ENCODE results near the gene LRMDA. TPM values are rescaled to one million over a fixed set of nuclear protein-coding genes. Genes with fewer than 3 reads are reported as not detected.

The LRMDA gene
- total RNA-seq, 1 experiment from 2014 or later, result not detected

DNA sequence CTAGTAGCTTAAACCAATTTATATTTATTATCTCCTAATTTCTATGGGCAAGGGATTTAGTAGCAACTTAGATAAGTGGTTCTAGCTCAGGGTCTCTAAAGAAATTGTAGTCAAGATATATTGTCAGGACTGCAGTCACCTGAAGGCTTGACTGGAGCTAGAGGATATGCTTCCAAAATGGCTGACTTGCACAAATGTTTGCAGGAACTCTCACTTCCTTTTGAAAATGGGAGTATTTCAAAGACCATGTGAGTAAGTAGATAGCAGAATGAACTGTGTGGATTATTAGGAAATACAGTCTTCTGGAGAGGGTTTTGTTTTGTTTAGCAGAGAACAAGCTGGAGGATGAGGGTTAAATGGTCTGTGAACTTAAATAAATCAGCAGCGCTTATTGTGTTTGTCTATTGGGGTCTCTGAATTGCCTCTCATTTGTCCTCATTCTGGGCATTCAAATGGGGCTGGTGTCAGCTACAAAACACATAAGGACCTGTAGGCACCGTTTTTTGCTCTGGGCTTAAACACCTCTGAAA, 524.6 kb downstream of the LRMDA start:
- no peak for DNase-seq
- no peaks in the 10 kb centered on the region for H3K27me3 ChIP-seq (ENCODE audit: control insufficient read depth, insufficient read depth, low read length)
- no peak overlapping the region for H3K4me3 ChIP-seq (ENCODE audit: insufficient read depth, low read depth, low read length)
- H3K36me3 ChIP-seq (replicated peaks; ENCODE audit: control insufficient read depth, insufficient read depth, low read length), result no peaks in the 10 kb centered on the region

GRCh38 chr10:75956624-75957023, 525.2 kb downstream of the LRMDA start:
- DNase-seq, result no peak
- Histone ChIP-seq H3K4me3 (ENCODE audit: insufficient read depth, low read depth, low read length) (no peak overlapping the region), H3K27me3 (ENCODE audit: control insufficient read depth, insufficient read depth, low read length) (no peaks in the 10 kb centered on the region), H3K36me3 (replicated peaks; ENCODE audit: control insufficient read depth, insufficient read depth, low read length) (no peaks in the 10 kb centered on the region)

DNA sequence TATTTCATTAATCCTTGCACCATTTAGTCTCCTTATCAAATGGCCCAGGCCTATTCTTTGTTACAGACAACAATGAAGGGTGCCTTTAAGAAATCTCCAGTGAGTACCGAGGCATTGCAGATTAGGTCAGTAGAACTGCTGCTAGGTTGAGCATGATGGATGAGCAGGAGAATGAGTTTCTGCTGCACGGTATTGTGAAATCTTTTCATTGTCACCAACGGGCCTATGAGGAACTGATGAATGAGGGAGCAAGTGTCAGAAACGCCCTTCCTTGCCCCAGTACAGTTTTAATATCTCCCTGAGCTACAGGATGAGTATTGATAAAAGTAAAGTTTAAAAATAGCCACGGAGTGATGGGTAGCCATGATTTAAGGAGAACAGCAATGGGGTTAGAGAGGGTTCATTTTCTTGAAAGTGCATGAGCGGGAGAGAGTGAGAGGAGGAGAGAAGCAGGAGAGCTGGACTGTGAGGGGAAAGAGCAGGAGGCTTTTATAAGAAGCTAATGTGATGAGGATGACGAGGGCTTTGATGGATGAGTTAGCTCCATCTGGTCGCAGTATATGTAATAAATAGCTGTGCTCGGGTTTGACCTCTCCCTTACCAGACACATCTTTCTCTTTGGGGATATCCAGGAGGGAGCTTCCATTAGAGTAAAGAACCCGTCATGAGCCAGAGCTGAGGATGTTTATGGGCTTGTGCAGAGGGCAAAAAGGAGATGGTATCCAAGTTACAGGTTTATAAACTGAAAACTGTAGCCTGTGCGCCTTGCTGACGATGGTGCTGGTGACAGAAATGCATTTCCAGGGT, 526.1 kb downstream of the LRMDA start:
- no peaks in the 10 kb centered on the region for H3K27me3 ChIP-seq (ENCODE audit: control insufficient read depth, insufficient read depth, low read length)
- H3K36me3 ChIP-seq (replicated peaks; ENCODE audit: control insufficient read depth, insufficient read depth, low read length), result no peaks in the 10 kb centered on the region
- DNase-seq, result no peak

GRCh38 chr10:75959209-75959608, 527.8 kb downstream of the LRMDA start:
- no peak overlapping the region for H3K4me3 ChIP-seq (ENCODE audit: insufficient read depth, low read depth, low read length)
- no peak for DNase-seq
- no peaks in the 10 kb centered on the region for H3K27me3 ChIP-seq (ENCODE audit: control insufficient read depth, insufficient read depth, low read length)
- H3K36me3 ChIP-seq (replicated peaks; ENCODE audit: control insufficient read depth, insufficient read depth, low read length), result no peaks in the 10 kb centered on the region

More for the DNA sequence above, 526.1 kb downstream of the LRMDA start:
- no peak overlapping the region for H3K4me3 ChIP-seq (ENCODE audit: insufficient read depth, low read depth, low read length)

DNA sequence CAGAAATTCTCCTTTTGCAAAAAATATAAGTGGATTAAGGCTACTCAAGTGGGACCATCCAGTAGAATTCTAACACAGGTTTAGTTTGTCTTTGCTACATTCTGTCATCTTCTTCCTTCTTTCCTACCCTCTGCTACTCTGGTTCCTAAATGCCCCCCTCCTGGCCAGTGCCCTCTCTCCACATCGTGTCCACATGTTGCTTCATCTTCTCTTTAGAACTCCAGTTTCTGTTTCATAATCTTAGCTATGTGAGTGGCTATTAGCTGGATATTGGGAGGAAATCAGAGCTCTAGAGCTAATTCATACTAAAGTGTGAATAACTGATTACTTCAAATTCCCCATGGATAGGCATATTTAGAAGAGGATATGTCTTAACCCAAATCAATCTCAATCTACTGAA, 528.5 kb downstream of the LRMDA start:
- DNase-seq, result no peak
- H3K4me3 ChIP-seq (ENCODE audit: insufficient read depth, low read depth, low read length), result no peak overlapping the region
- no peaks in the 10 kb centered on the region for H3K36me3 ChIP-seq (replicated peaks; ENCODE audit: control insufficient read depth, insufficient read depth, low read length)
- H3K27me3 ChIP-seq (ENCODE audit: control insufficient read depth, insufficient read depth, low read length), result no peaks in the 10 kb centered on the region

DNA sequence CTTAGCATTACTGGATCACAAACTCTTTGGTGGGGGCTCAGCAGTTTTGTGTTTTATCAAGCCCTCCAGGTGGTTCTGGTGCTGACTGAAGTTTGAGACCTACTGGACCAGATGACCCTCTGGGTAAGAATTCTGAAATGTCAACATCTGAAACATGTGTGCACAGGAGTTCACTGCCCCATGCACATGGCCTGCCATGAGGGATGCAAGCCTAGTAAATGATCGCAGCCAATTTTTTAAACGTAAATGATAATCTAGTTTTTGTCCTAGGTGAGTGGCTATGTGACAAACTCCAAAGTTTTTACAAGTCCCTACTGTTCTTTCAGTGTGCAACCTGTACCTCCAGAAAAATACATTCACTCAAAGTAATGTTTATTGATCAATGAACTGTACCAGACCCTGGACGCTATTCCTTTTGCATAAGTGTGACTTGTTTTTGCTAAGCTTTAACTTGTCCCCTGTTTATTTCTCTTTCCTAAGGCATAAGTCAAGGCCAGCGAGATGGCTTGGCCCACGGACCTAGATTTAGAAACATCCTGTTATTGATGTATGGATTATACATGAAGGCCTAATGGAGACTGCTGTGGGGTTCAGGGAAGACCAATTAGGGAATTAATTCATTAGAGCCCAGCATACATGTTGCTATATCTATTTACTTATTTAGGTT, 531.1 kb downstream of the LRMDA start:
- DNase-seq, result no peak
- Histone ChIP-seq H3K27me3 (ENCODE audit: control insufficient read depth, insufficient read depth, low read length) (no peaks in the 10 kb centered on the region), H3K4me3 (ENCODE audit: insufficient read depth, low read depth, low read length) (no peak overlapping the region), H3K36me3 (replicated peaks; ENCODE audit: control insufficient read depth, insufficient read depth, low read length) (no peaks in the 10 kb centered on the region)

DNA sequence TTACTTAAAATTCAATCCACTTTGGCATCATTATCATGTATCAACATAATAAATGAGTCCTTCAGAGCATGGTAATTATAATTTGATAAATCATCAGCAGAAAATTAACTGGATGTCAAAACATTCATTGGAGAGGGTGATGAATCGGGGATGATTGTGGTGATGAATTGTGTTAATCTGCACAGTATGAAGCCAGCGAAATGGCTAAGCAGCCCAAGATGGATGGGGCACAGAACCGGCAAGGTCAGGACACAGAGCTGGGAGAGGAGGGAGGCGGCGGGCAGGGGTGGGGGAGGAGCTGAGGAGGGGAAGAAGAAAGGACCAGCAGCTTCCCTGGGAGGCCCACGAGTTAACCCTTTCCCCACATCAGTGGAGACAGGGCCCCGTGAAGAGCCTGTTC, 536.1 kb downstream of the LRMDA start:
- Histone ChIP-seq H3K4me3 (ENCODE audit: insufficient read depth, low read depth, low read length) (no peak overlapping the region), H3K27me3 (ENCODE audit: control insufficient read depth, insufficient read depth, low read length) (no peaks in the 10 kb centered on the region), H3K36me3 (replicated peaks; ENCODE audit: control insufficient read depth, insufficient read depth, low read length) (no peaks in the 10 kb centered on the region)
- DNase-seq, result peak; percentile 61

DNA sequence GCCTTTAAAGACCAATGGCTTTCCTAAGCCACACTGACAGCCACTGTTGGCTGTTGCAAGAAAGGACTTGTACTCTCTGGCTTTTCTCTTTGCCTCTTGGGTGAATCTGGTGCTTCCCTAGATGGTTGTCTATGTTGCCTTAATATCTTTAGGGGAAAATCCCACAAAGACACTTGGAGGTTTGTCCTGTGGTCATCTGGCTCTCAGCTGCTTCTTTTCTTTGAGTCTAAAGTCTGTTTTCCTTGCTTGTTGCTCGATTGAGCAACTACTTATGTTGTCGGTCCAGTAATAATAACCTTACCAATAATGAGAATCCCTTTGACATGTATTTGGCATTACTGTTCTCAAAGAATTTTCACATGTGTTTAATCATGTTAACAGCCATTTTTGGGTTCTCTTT, 537.6 kb downstream of the LRMDA start:
- Histone ChIP-seq H3K36me3 (replicated peaks; ENCODE audit: control insufficient read depth, insufficient read depth, low read length) (no peaks in the 10 kb centered on the region), H3K4me3 (ENCODE audit: insufficient read depth, low read depth, low read length) (no peak overlapping the region), H3K27me3 (ENCODE audit: control insufficient read depth, insufficient read depth, low read length) (no peaks in the 10 kb centered on the region)
- no peak for DNase-seq

DNA sequence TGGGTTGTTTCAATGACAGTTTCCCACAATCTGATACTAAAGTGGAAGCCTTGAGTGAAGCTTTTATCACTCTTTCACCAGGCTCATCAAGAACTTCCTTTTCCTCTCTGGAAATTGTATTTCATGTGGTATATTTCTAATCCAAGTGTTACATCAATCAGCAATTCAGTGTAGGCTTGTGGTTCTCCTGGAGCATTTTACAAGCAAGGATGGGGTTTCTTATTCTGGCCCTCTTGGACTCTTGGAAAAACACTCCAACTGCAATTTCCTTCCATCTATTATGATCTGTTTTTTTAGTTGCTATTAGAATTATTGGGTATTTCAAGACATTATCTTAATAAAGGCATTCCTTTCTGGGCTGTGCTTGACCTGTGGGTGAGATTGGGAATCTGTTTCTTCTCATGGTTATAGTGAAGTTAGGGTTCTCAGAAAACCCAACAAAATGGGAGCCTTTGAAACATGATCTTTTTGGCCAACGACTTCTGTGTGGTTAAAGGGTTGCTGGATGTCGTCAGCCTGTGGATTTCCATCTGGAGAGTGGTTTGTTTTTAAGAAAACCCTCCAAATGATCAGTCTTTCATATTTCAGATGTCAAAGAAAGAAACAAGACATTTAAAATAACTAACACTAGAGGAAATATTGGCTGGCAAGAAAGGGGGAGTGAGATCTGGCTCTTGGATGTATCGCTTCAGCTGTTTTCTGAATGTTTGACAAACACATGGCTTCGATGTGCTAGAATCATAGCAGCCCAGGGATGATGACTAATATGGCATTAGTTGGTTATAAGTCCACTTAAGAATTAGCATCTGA, 540.2 kb downstream of the LRMDA start:
- DNase-seq, result no peak
- Histone ChIP-seq H3K36me3 (replicated peaks; ENCODE audit: control insufficient read depth, insufficient read depth, low read length) (no peaks in the 10 kb centered on the region), H3K4me3 (ENCODE audit: insufficient read depth, low read depth, low read length) (no peak overlapping the region), H3K27me3 (ENCODE audit: control insufficient read depth, insufficient read depth, low read length) (no peaks in the 10 kb centered on the region)

DNA sequence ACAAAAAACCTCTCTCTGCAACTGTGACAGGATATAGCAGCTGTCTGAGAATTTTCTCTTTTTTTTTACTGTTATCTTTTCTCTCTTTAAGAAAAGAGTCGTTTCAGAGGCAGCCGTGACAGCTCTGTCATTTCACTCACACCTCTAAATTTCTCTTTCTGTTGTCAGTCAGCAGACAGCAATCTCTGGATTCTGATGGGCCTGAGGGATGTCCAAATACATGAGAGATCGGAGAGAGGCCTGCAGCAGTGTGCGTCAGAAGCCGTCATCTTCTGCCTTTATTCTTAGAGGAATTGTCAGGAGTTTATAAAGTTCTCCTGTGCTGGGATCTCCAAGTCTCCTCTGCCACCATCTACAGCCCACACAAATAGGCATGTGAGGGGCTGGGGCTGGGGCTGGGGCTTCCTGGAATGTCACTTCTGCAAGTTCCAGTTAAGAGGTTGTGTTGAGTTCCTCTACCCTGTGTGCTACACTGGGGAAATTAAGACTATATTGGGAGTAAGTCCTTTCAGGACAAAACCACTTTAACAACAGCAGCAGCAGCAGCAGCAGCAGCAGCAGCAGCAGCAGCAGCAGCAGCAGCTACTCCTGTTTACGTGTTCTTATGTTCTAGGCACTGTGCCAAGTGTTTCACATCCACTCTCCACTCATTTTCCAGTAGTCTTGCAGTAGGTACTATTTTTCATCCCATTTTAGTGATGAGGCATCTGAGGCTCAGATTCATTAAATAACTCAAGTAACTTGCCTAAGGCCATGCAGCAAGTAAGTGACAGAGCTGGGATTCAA, 541.3 kb downstream of the LRMDA start:
- Histone ChIP-seq H3K36me3 (replicated peaks; ENCODE audit: control insufficient read depth, insufficient read depth, low read length) (no peaks in the 10 kb centered on the region), H3K4me3 (ENCODE audit: insufficient read depth, low read depth, low read length) (no peak overlapping the region), H3K27me3 (ENCODE audit: control insufficient read depth, insufficient read depth, low read length) (no peaks in the 10 kb centered on the region)
- no peak for DNase-seq

DNA sequence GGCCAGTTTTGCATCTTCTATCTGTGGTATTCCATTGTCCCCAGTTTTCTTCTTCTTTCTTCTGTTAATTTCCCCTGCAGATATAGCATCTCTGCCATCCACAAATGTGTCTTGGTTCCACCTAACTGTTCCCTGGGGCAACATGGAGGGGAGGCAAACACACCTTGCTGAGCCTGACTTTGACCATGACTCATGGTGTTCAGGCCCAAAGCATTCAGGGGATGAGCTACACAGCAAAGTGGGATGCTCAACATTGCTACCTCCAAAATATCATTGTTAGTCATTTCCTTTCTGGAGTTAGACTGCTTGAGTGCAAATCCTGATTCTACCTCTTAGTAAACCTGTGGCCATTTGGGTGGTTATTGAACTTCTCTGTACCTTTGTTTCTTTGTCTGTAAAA, 542.7 kb downstream of the LRMDA start:
- Histone ChIP-seq H3K36me3 (replicated peaks; ENCODE audit: control insufficient read depth, insufficient read depth, low read length) (no peaks in the 10 kb centered on the region), H3K27me3 (ENCODE audit: control insufficient read depth, insufficient read depth, low read length) (no peaks in the 10 kb centered on the region), H3K4me3 (ENCODE audit: insufficient read depth, low read depth, low read length) (no peak overlapping the region)
- DNase-seq, result no peak

GRCh38 chr10:75976681-75977080, 545.3 kb downstream of the LRMDA start:
- no peak for DNase-seq
- Histone ChIP-seq H3K36me3 (replicated peaks; ENCODE audit: control insufficient read depth, insufficient read depth, low read length) (no peaks in the 10 kb centered on the region), H3K27me3 (ENCODE audit: control insufficient read depth, insufficient read depth, low read length) (no peaks in the 10 kb centered on the region)

GRCh38 chr10:75977139-75977538, 545.7 kb downstream of the LRMDA start:
- Histone ChIP-seq H3K36me3 (replicated peaks; ENCODE audit: control insufficient read depth, insufficient read depth, low read length) (no peaks in the 10 kb centered on the region), H3K27me3 (ENCODE audit: control insufficient read depth, insufficient read depth, low read length) (no peaks in the 10 kb centered on the region), H3K4me3 (ENCODE audit: insufficient read depth, low read depth, low read length) (no peak overlapping the region)
- DNase-seq, result no peak

More at GRCh38 chr10:75976681-75977080, 545.3 kb downstream of the LRMDA start:
- no peak overlapping the region for H3K4me3 ChIP-seq (ENCODE audit: insufficient read depth, low read depth, low read length)

- no peak for DNase-seq
- Histone ChIP-seq H3K4me3 (ENCODE audit: insufficient read depth, low read depth, low read length) (no peak overlapping the region), H3K27me3 (ENCODE audit: control insufficient read depth, insufficient read depth, low read length) (no peaks in the 10 kb centered on the region), H3K36me3 (replicated peaks; ENCODE audit: control insufficient read depth, insufficient read depth, low read length) (no peaks in the 10 kb centered on the region)
Observed at GRCh38 chr10:75978213-75978612, 546.8 kb downstream of the LRMDA start.

Measured in H7 (cell line).